ENCODE data around the gene CALY.

The CALY gene

DNA sequence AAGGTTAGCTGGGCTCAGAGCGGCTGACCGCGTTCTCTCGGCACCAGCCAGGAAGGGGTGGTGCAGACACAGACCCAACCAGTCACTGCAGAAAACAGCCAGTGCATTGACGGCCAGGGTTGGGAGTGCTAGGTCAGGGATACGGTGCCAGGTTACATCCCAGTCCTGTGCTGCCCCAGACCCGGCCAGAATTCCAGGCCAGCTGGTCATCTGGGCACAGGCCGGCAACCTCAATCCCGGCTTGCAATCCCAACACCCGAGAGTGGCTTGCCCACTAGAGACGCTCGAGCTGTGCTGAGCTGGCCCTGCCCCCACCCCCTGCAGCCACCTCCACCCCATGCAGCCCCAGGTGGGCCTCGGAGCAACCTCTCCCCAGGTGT lies 14.2 kb upstream of the CALY start:
- DNase-seq, result no peak

DNA sequence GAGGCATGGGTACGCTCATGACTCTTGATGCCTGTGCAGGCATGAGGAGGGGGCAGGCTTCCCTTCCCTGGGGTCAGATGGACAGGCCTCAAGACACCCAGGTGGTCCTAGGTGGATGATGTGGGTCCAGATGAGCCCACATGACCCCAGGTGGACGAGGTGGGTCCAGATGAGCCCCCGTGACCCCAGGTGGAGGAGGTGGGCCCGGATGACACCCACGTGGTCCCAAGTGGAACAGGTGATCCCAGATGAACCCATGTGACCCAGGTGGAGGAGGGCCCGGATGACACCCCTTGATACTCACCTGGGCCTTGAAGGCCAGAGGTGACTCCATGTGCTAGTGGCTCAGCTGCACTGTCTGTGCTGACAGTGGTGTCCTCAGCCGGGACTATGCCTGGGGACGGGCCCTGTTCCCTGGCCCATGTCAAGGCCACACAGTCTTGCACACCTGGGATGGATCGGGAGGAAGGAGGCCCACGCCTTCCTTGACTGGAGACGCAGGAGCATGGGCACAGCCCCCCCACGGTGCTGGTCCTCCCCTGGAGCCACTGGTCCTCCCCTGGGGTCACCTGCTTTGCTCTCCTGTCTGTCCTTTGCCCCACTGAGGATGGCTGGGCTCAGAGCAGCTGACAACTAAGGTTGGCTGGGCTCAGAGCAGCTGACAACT lies 13.7 kb upstream of the CALY start:
- no peak for DNase-seq

DNA sequence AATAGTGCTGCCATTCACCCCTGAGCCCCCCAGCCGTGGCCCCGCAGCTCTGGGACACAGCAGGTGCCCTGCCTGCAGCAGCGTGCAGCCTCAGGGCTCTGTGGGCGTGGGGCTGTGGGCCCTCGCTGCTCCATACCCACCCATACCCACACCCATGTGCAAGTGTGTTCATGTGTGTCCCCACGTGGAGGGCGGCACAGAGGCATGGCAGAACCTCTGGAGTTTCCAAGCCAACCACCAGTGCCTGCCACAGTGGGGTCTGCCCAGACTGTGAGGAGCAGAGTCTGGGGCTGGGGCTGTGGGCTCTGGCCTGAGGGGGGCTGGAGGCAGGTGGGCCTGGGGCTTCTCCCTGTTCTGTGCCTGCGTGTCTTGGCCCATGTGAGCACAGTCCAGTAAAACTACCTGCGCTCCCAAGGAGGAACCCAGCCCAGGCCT lies 12.9 kb upstream of the CALY start:
- no peak for DNase-seq

DNA sequence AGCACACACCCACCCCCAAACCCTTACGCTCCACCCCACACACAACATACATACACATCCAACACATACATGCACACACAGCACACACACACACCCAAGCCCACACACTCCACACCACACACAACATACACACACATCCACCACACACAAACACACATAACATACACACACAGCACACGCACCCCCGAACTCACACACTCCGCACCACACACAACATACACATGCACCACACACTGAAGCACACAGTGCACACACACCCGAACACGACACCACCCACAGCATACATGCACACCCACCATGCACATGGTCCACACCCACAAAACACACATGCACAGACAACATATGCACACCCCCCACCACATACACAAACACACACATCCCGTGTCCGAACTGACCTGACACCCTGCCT lies 12.5 kb upstream of the CALY start:
- DNase-seq, result no peak

DNA sequence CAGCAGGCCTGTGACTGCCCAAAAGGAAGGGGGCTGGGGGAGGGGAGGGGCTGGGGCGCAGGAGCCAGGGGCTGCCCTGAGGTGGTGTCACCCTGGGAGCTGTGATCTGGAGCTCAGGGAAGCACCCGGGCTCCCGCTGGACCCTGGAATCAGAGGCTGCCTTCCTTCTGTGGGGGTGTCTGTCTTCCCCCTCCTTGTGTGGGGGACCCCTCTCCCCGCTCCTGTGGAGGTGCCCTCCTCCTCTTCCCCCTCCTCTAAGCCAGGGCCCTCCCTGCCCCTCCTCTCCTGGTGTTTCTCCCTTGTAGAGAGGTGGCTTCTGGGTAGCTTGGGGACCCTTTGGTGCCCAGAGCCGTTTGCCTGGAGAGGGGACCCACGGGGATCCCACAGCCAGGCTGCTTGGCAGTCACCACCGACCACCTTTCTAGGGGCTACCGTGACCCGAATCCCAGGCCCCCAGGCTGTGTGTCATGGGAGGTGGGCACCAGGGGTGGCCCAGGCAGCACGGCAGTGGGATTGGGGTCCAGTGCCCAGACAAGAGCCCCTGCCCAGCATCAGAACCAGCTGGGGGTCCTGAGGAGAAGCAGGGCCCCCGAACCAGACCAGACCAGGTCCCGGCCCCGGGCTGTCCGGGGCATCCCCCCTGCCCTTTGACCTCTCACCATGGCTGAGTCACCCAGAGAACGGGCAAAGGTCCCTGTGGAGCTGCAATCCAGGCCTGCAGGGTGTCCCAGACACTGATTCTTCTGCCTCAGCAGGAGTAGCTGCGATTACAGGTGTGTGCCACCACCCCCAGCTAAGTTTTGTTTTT lies 11.2 kb upstream of the CALY start:
- no peak for DNase-seq

DNA sequence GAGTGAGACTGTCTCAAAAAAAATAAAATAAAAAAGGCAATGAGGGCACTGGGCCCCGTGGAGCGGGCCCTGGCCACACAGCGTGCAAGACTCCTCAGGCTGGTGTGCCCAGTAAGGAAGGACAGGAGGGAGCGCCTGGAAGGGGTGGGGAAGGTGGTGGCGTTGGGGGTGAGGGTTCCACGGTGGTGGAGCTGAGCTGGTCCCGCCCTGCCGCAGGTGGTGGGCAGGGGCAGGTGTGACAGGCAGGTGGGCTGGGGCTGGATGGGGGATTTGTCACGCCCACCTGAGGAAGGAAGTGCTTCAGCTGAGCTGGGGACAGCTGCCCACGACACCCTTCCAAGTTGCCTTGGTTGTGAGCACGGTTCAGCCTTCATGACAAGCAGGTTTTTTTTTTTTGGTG lies 9.7 kb upstream of the CALY start:
- no peak for DNase-seq

DNA sequence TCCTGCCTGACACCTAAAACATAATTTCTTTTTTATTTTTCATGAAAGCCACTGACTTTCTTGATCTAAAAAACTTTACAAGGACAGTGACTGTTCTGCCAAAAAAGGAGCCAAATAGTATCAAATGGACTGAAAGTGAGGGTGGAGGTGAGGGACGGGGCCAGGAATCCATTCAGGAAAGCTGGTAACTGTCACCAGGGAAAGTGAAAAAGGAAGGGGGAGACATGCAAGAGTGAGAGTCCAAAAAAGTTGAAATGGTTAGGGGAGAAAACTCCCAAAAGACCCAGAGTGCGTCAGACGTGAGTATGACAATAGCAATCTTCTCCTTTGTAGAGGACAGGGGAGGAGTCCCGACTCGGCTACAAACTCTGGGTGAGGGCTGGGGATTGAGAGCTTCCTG lies 7.5 kb upstream of the CALY start:
- DNase-seq, result no peak

DNA sequence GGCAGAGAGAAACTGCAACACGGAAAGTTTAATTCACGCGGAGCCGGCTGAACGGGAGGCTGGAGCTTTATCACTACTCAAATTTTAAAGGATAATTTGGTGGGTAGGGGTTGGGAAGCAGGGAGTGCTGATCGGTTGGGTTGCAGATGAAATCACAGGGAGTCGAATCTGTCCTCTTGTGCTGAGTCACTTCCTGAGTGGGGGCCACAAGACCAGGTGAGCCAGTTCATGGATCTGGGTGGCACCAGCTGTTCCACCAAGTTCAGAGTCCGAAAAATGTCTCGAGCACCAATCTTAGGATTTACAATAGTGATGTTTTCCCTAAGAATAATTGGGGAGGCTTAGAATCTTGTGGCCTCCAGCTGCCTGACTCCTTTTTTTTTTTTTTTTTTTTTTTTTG lies 6.9 kb upstream of the CALY start:
- DNase-seq, result no peak

DNA sequence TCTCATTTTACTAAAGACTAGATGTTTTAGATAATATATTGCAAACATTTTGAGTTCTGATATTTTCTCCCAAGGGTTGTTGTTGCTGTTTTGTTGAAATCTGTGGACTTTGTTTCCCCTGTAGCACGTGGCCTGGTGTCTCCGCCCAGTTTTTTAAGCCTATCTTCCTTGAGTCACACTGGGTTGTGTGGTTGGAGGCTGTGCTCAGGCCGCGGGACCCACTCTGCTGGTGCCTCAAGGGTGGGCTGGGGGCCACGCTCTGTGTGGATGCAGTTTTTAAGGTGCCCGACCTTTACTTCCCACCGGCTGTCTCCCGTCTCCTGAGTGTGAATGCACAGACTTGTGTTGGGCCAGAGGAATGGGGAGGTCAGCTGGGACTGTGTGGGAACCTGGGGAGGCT lies 6.2 kb upstream of the CALY start:
- no peak for DNase-seq

DNA sequence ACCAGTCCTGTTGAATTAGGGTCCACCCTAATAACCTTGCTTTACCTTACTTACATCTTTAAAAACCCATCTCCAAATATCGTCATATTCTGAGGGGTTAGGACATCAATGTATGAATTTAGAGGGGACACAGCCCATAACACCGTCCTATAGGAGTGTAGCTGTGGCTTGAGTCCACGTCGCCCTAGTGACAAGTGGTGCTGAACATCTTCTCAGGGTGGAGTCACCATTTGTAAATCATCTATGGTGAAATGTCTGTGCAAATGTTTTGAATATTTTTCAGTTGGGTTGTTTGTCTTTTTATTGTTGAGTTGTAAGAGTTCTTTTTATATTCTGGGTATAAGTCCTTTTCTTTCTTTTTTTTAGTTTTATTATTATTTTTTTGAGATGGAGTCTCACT lies 5.3 kb upstream of the CALY start:
- no peak for DNase-seq

DNA sequence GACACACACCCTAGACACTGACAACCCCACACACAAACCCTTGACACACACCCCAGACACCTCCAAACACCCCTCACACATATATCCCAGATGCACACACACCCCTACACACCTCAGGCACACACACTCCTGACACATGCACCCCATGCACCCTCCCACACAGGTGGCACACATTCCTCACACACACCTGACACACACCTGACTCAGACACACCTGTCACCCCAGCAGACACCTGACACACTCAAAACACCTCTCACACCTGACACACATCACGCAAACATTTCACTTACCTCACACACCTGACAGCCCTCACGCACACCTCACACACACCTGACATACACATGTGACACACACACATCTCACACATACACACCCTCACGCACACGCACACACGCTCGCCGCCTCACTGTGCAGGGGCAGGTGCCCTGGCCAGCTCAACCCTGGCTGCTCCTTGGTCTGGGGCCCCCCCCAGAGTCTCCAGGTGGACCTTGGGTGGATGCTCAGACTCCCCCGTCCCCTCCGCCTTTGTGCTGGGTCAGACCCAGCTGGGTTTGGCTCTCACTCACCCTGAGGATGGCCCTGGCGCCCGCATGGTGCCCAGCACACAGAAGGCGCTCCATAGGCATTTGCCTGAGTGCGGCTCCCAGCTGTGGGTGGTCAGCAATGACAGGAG lies 3.1 kb upstream of the CALY start:
- no peak for DNase-seq

DNA sequence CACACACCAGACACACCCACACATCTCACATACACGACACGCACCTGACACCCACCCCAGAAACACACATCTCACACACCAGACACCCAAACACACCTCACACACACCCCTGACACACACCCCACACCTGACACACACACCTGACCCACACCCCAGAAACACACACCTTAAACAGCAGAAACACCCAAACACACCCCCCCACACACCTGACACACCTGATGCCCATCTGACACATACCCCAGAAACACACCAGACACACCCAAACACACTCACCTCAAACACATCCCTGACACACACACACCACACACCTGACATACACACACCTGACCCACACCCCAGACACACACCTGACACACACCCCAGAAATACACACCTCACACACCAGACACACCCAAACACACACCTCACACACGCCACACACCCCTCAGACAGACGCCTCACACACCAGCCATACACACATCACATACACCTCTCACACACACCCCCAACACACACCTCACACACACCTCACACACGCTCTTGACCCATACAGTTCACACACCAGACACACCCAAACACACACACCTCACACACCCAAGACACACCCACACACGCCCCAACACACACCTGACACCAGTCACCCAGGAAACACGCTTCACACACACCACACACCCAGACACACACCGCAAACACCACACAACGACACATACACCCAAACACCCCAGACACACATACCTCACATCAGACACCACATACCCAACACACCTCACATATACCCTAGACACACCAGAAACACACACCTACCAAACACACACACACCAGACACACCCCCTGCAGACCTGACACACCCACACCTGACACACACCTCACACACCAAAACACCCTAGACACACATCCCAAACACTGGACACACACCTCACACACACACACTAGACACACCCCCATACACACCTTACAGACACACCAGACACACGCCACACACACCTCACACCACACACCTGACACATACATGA lies 1.7 kb upstream of the CALY start:
- no peak for DNase-seq

DNA sequence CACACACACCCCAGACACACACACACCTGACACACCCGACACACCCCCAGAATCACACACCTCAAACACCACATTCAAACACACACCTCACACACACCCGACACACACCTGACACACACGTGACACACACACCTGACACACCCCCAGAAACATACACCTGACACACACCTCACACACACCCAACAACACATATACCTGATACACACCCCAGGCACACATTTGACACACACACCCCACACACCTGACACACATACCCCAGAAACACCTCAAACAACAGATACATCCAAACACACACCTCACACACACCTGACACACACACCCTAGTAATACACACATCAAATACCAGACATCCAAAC lies 652 bp upstream of the CALY start:
- DNase-seq, result no peak

DNA sequence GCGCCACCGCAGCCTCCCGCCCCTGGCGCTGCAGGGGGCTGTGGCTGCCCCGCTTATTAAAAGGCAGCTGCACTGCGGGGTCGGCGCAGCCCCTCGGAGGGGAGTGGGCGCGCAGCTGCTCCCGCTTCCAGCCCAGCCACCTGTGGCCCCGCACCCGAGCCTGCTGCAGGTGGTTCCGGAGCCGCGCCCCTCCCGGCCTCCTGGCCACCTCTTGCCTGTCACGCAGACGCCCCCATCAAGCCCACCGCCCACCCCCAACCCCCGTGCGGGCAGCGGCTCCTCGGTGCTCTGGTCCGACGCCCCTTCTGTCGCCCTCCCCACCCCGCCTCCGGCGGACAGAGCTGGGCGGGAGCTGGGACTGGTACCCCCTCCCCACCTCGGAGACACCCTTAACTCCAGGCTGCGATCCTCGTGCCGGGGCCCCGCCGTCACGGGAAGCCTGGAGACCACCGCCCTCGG lies 549 bp downstream of the CALY start:
- DNase-seq, result no peak

DNA sequence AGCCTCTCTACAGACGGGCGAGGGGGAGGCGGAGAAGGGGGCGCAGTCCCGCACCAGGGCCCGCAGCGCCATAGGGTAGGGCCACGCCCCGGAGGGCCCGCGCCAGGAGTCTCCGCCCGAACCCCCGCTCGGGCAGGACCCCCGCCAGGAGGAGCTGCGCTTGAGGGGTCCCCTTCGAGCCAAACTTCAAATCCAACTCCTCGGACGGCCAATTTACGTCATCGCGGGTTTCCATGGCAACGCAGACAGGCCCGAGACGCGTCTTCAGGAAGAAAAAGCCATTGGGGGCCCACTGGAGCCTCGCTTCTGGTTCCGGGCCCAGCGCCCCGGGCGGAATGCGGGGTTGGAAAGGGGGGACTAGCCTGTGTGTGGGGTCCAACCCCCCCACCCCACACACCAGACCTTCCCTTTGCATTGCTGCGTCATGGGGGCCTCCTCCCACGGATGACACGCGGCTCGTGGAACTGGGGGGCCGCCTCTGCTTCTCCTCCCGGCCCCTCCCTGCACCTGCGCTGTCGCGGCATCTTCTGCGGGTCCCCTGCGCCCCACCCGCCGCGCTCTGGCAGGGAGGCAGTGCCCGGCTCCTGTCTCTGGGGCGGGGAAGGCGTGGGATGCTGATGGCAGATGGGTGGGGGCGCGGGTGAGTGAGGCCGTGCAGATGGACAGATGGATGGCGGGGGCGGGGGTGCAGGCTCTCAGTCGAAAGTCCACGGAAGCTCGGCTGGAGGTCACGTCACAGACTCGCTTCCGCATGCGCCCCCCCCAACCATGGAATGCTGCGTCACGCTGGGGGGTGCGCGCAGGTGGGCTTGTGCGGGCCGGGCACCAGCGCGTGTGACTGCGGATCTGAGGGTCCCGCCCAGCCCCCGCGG lies 1.2 kb downstream of the CALY start:
- DNase-seq, result no peak

DNA sequence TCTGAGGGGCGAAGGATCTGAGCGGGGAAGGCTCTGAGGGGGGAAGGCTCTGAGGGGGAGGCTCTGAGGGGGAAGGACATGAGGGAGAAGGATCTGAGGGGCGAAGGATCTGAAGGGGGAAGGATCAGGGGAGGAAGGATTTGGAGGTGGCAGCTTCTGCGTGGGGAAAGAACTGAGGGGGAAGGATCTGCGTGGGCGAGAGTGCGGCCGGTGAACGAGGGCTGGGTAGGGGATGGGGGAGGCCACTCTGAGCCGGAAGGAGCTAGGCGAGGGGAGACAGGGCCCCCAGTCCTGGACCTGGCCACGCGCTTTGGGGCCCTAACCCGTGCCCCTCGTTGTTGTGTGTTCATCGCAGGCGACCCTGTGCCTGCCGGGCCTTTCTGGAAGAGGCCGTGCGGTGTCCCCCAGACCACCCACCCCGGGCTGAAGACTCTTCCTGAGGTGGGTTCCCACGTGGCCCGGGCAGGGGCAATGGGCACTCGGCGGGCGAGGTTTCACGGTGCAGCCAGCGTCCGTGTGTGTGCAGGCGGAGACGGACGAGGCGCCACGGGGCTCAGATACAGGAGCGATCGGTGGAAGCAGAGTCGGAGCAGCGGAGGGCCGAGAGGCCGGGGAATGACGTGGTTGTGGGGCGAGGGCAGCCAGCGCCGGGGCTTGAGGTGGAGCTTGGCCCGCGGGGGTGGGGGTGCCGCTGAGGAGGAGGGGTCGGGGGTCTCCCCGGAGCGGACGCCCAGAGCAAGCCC lies 2.0 kb downstream of the CALY start:
- no peak for DNase-seq

DNA sequence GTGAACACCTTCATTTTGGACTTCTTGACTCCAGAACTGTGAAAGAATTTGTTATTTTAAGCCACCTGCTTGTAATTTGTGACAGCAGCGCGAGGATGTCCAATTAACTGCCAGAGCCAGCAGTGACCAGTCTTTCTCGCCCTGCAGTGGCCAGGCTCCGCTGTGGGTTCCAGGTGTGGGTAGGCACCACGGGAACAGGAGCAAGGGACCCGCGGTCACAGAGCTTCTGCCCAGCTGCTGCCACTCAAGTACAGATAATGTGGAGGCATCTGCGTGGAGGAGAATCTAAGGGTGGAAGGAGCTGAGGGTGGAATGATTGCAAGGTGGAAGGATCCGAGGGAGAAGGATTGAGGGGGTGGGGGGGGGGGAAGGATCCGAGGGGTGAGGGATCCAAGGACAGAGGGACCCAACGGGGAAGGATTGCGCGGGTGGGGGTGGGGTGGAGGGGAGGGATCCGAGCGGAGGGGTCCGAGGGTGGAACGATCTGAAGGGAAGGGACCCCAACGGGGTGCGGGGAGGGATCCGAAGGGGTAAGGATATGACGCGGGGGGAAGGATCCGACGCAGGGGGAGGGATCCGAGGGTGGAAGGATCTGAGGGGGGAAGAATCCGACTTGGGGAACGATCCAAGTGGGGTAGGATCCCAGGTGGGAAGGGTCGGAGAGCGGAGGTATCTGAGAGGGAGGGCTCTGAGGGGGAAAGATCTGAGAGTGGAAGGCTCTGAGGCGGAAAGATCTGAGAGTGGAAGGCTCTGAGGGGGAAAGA lies 3.6 kb downstream of the CALY start:
- DNase-seq, result no peak

DNA sequence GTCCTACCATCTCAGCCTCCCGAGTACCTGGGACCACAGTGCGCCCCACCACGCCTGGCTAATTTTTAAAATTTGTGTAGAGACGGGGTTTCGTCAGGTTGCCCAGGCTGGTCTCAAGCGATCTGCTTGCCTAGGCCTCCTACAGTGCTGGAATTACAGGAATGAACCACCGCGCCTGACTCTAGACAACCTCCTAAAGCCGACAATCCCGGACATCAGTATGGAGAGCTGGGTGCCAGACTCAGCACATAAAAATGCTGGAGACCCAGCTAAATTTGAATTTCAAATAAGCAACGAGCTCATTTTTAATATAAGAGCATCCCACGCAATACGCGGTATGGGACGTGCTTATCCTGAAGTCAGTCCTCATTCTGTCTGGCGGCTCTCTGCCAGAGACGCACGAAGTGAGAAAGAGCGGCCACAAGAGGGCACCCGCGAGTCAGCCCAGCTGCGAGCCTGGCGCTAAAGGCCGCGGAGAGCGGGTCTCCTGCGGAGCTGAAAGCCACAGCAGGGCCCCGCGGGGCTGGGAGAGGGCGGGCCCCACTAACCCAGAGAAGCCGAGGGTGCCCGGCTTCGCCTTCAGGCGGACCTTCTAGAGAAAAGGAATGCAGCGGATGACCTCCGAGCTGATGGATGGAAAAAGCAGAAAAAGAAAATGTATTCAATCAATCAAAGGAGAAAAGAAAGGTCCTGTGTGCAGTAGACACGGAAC lies 7.0 kb downstream of the CALY start:
- DNase-seq, result peak; percentile 48

Data from NCI-H1105 treated with DMSO at 0.1 percent for 48 hours (cell line).